LNCaP clone FGC (cell line): ENCODE results near the gene SLC24A3.

Source experiments
- DNase-seq: peaks from one replicate; pipeline ENCODE4 v3.0.0-alpha.2; 2011; ENCODE audit warnings: low read depth
- H3K4me3 ChIP-seq: 2 replicates; pipeline ENCODE4 v1.5.1; 2011; ENCODE audit warnings: mild to moderate bottlenecking, low read depth, low read length, control low read depth
- TF ChIP-seq, protein P1 (sequence below): IDR thresholded peaks from 2 replicates; pipeline ENCODE4 v1.5.1; 2012; ENCODE audit warnings: mild to moderate bottlenecking; ENCODE audit not compliant: control insufficient read depth, insufficient read depth; ENCODE audit errors: extremely low read depth

The SLC24A3 gene

DNA sequence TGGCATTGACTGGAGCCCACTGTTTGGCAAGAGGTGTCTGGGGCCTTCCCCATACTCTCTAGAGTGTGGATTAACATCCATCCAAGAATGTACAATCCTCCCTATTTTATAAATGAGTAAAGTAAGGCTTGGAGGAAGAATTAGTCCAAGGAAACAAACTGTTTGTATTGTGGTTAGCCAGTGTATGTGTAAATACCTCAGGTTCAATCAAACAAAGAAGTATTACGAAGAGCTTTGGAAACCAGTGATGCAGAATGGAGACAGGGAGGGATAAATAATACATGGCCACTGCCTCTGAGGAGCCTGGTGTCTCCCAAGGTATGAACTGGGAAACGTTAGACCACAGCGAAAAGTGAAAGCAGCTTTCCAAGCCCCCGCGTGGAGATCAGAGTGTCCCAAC is 319.0 kb downstream of the SLC24A3 start:
- TF ChIP-seq, protein P1, sequence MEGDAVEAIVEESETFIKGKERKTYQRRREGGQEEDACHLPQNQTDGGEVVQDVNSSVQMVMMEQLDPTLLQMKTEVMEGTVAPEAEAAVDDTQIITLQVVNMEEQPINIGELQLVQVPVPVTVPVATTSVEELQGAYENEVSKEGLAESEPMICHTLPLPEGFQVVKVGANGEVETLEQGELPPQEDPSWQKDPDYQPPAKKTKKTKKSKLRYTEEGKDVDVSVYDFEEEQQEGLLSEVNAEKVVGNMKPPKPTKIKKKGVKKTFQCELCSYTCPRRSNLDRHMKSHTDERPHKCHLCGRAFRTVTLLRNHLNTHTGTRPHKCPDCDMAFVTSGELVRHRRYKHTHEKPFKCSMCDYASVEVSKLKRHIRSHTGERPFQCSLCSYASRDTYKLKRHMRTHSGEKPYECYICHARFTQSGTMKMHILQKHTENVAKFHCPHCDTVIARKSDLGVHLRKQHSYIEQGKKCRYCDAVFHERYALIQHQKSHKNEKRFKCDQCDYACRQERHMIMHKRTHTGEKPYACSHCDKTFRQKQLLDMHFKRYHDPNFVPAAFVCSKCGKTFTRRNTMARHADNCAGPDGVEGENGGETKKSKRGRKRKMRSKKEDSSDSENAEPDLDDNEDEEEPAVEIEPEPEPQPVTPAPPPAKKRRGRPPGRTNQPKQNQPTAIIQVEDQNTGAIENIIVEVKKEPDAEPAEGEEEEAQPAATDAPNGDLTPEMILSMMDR: no peak
- H3K4me3 ChIP-seq: no peak overlapping the region
- DNase-seq: no peak

DNA sequence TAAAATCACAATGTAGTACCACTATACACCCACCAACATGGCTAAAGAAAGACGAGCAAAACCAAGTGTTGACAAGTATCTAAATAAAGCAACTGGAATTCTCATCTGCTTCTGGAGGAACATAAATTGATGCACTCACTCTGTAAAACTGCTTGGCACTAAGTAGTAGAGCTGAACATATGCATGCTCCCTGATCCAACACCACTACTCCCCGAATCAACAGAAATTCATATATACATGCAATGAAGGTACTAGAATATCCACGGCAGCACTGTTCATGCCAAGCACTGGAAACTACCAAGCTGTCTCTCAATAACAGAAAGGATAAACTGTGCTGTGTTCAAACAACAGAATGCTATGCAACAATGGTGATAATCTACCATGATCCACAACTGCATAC is 326.1 kb downstream of the SLC24A3 start:
- no peak for DNase-seq
- no peak overlapping the region for H3K4me3 ChIP-seq
- TF ChIP-seq, protein P1: no peak

DNA sequence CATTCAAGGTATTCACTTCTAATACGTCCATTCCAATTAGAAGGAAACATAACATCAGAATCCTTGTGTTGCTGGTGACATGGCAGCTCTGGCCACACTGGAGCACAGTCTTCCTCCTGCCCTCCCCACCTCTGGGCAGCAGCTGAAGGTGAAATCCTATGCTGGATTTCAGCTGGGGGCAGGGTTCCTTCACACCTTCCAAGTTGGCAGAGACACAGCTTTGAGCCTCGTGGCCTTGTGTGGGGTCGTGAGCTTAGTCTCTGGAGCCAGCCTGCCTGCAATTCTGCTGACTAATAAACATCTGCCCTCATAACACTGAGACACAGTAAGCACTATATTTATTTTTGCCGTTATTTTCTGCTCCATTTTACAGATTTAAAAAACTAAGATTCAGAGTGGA is 326.7 kb downstream of the SLC24A3 start:
- TF ChIP-seq, protein P1: no peak
- H3K4me3 ChIP-seq: no peak overlapping the region
- DNase-seq: no peak

DNA sequence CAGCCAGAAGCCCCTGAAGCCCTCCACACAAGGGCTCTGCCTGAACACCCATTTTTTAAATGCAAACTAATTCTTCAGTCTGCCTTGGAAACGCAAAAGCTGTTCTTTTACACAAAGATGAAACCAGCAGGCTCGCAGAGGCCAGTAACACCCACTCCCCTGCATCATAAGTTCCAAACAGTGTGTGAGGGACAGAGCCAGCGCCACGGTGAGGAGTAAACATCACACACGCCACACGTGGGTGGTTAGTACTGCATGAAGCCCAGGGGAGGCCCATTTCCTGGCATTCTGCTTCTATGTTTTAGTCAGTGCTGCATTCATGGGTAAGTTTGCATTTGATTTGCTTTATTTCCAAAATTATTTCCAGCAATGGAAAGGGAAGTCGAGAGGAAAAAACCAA is 327.9 kb downstream of the SLC24A3 start:
- TF ChIP-seq, protein P1: no peak
- no peak overlapping the region for H3K4me3 ChIP-seq
- DNase-seq: no peak

DNA sequence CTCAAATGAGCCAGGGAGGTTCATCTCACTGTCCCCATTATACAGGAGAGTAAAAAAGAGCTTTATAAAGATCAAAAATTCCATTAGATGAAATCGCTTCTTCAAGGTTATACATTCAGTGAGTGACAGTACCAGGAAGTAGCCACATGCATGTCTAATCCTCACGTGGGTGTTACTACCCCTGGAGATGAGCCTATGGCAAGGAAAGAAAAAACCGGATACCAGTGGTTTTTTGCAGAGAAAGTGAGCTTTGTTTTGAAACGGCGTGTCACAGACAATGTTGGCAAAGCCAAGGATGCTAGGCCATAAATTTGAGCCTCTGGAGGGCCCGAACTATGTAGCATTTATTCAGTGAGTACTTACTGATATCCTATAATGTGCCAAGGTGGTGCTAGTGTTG is 330.7 kb downstream of the SLC24A3 start:
- TF ChIP-seq, protein P1: no peak
- DNase-seq: no peak
- H3K4me3 ChIP-seq: no peak overlapping the region

DNA sequence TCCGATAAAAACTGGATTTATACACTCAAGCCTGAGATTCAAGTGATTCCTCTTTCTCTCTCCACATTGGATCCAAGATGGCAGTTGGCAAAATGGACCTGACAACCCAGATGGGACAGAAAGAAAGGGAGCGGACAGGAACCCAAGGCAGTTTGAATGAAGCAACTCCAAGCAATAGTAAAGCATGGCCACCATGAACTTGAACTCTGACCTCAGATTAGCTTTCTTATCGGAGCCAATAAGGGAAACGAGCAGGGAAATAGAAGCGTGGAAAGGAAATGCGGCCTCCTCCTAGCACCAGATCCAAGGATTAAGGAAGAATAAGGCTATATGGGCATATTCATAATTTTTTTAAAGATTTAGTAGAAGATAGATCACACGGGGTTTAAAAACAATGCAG is 332.2 kb downstream of the SLC24A3 start:
- TF ChIP-seq, protein P1: no peak
- DNase-seq: no peak
- H3K4me3 ChIP-seq: no peak overlapping the region

DNA sequence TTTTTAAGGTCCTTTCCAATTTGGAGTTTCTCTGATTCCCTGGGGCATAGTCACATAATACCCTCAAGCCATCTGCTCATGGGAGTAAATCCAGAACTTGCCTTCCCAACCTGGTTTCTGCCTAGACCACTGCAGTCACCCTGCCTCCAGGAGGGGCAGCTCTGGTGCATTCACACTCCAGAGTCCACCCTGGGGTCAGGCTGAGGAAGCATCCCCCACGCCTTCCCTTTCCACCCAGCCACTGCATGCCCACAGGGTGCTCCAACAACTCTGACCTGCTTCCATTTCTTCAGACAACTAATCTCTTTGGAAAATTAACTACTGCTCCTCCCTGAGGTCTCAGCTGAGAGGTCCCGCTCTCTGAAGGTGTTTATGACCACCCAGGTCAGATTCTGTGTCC is 334.2 kb downstream of the SLC24A3 start:
- TF ChIP-seq, protein P1: no peak
- H3K4me3 ChIP-seq: no peak overlapping the region
- DNase-seq: no peak
